ENCODE results near the gene BLACAT1.

The BLACAT1 gene

GRCh38 chr1:205499789-205500188 is 43.9 kb upstream of the BLACAT1 start:
- no peak for TF ChIP-seq CTCF (IDR thresholded peaks at IDR 0.05; ENCODE audit: low read depth, low read length)
- H3K4me3 ChIP-seq (ENCODE audit: low read depth, low read length), result no peak overlapping the region

- TF ChIP-seq CTCF (IDR thresholded peaks at IDR 0.05; ENCODE audit: low read depth, low read length), result no peak
Measured at GRCh38 chr1:205497351-205497750, 41.5 kb upstream of the BLACAT1 start.

GRCh38 chr1:205496661-205497060 is 40.8 kb upstream of the BLACAT1 start:
- no peak overlapping the region for H3K4me3 ChIP-seq (ENCODE audit: low read depth, low read length)
- no peak for TF ChIP-seq CTCF (IDR thresholded peaks at IDR 0.05; ENCODE audit: low read depth, low read length)

More at GRCh38 chr1:205497351-205497750, 41.5 kb upstream of the BLACAT1 start:
- H3K4me3 ChIP-seq (ENCODE audit: low read depth, low read length), result no peak overlapping the region

- no peak overlapping the region for H3K4me3 ChIP-seq (ENCODE audit: low read depth, low read length)
- TF ChIP-seq CTCF (IDR thresholded peaks at IDR 0.05; ENCODE audit: low read depth, low read length), result no peak
Measured at GRCh38 chr1:205495237-205495823, 39.5 kb upstream of the BLACAT1 start.

GRCh38 chr1:205494115-205494514 is 38.3 kb upstream of the BLACAT1 start:
- H3K4me3 ChIP-seq (ENCODE audit: low read depth, low read length), result no peak overlapping the region
- no peak for TF ChIP-seq CTCF (IDR thresholded peaks at IDR 0.05; ENCODE audit: low read depth, low read length)

GRCh38 chr1:205493241-205494085 is 37.6 kb upstream of the BLACAT1 start:
- TF ChIP-seq CTCF (IDR thresholded peaks at IDR 0.05; ENCODE audit: low read depth, low read length), result no peak
- no peak overlapping the region for H3K4me3 ChIP-seq (ENCODE audit: low read depth, low read length)

- no peak overlapping the region for H3K4me3 ChIP-seq (ENCODE audit: low read depth, low read length)
Measured at GRCh38 chr1:205492774-205493173, 36.9 kb upstream of the BLACAT1 start.

More at GRCh38 chr1:205492774-205493173, 36.9 kb upstream of the BLACAT1 start:
- TF ChIP-seq CTCF (IDR thresholded peaks at IDR 0.05; ENCODE audit: low read depth, low read length), result no peak

Data from WI38 (cell line).